AG04449 (cell line): ENCODE data around the gene TRIM7.

Source experiments
- CTCF ChIA-PET: fragments of 350-600 bp; formaldehyde crosslinking; extraction: SDS; loops from one replicate; lab custom pipeline; 2021; ENCODE audit warnings: antibody characterized with exemption; lab: Yijun Ruan, JAX
- POLR2A ChIA-PET: fragments of 400-600, 350-600 bp; formaldehyde crosslinking; extraction: SDS; loops from one replicate; lab custom pipeline; 2020; ENCODE audit warnings: antibody characterized with exemption, inconsistent platforms; lab: Yijun Ruan, JAX
- DNase-seq: peaks from one replicate; pipeline ENCODE4 v3.0.0-alpha.2; 2010; ENCODE audit warnings: low read depth, low spot score
- H3K4me3 ChIP-seq: 2 replicates; pipeline ENCODE4 v1.5.1; 2011; ENCODE audit warnings: low read depth, mild to moderate bottlenecking, control low read depth, low read length
- TF ChIP-seq, protein P1 (sequence below): IDR thresholded peaks from one replicate; pipeline ENCODE4 v1.5.1; 2011; ENCODE audit warnings: mild to moderate bottlenecking, moderate library complexity, low read length, control low read depth, inconsistent platforms; ENCODE audit not compliant: insufficient read depth; ENCODE audit errors: missing control alignments

The TRIM7 gene

DNA sequence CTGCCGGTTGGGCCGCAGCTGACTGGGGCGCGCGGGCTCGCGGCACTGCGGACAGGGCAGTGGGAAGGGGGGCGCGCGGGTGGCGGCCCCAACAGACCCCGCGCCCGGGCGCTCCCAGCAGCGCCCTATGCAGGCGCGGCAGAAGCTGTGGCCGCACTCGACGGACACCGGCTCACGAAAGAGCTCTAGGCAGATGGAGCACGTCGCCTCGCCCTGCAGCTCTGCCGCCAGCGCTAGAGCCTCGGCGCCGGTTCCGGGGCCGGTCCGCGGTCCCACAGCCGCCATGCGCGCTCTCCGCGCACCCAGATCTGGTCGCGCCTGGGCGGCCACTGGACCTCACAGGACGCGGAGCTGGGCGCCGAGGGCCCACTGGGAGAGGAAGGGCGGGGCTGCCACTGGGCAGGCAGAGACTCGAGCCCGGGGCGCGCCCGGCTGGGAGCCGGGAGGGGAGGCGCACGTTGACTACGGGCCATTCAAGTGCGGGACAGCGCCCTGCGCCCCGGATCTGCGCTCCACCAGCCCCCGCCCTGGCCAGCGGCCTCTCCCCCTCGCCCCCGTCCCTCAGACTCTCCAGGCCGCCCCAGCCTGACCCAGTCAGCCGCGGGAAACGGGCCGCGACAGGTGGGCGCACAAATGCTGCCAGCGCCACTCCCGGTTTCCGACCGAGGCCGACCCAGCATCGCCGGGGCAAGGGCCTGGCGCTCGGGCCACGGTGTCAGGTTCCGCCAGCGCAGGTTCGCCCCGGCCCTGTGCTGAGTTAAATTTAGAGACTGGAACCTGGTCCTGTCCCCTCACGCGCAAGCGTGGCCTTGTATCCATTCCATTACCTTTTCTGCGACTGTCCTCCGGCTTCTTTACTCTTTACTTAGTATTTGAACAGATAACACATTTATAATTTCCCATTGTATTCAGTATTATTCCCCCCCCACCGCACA is at the start of gene TRIM7:
Gene TRIM7 (minus strand): TSS at position 371 of the 935 bp plus-strand sequence. CDS start 86 bp downstream, at position 285.
- no peak for DNase-seq
- ChIA-PET CTCF (interaction anchor here (0.8 to 4.4 kb wide), 6 partner anchors 9 to 24 kb away, joined by 3 to 29 read pairs (median 4); no protein-coding TSS in a partner anchor), POLR2A (interaction anchor here (1.0 to 1.5 kb wide), 3 partner anchors 12 to 18 kb away, joined by 4 to 17 read pairs (median 9); partner anchors contain the start of gene TRIM41)
- peak within 1 kb of the TSS; percentile 62 for H3K4me3 ChIP-seq
- TF ChIP-seq, protein P1, sequence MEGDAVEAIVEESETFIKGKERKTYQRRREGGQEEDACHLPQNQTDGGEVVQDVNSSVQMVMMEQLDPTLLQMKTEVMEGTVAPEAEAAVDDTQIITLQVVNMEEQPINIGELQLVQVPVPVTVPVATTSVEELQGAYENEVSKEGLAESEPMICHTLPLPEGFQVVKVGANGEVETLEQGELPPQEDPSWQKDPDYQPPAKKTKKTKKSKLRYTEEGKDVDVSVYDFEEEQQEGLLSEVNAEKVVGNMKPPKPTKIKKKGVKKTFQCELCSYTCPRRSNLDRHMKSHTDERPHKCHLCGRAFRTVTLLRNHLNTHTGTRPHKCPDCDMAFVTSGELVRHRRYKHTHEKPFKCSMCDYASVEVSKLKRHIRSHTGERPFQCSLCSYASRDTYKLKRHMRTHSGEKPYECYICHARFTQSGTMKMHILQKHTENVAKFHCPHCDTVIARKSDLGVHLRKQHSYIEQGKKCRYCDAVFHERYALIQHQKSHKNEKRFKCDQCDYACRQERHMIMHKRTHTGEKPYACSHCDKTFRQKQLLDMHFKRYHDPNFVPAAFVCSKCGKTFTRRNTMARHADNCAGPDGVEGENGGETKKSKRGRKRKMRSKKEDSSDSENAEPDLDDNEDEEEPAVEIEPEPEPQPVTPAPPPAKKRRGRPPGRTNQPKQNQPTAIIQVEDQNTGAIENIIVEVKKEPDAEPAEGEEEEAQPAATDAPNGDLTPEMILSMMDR = no peak

- no peak for DNase-seq
- TF ChIP-seq, protein P1 = no peak
- H3K4me3 ChIP-seq = peak overlapping the region; percentile 92
- POLR2A ChIA-PET = interaction anchor here (1.5 to 3.0 kb wide), 2 partner anchors 9 to 13 kb away, joined by 3 to 13 read pairs; partner anchors contain the start of gene TRIM52
- CTCF ChIA-PET = interaction anchor here (1.2 to 1.6 kb wide), 2 partner anchors 12 to 62 kb away, joined by 3 to 4 read pairs; no protein-coding TSS in a partner anchor
Observed at GRCh38 chr5:181248277-181248676, 43.3 kb upstream of the TRIM7 start.

DNA sequence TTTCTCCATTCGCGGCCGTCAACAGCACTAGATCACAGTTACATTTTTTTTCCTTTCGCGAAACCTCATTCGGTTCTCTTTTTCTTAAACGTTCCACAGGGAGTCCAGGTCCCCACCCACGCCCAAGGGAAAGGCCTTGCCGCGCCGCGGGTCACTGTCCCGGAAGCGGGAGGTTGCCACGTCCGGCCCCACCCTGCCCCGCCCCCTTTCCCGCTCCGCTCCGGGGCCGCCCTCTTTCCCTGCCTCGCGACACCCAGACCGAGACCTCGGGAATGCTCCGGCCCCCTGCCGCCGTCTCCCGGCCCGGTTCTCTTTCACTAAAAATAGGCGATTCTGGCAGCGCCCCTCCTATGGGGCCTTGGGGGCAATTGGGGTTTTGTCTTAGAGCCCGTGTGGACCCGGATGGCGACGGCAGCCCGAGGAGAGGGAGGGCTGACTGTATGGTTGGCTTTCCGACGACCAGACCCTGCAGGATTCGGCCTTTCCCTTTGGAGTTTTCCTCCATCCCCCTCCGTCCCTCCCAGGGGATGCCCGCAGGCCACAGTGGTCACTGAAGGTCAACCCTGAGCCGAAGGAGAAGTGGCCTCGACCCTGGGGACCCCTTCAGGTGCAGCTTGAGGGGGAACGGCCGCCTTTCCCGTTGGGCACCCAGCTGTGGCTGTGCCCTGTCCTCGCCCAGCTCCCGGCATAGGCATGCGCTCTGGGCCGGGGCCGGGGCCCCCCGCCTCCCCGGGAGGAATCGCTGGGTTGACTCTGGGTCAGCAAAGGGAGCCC is 41.5 kb upstream of the TRIM7 start:
- CTCF ChIA-PET = no interaction called here
- no peak for DNase-seq
- peak overlapping the region; percentile 92 for H3K4me3 ChIP-seq
- POLR2A ChIA-PET = interaction anchor here (0.6 to 3.0 kb wide), 3 partner anchors 9 to 24 kb away, joined by 3 to 13 read pairs (median 4); partner anchors contain the start of gene TRIM52
- TF ChIP-seq, protein P1 = no peak

GRCh38 chr5:181245427-181246275 is 40.7 kb upstream of the TRIM7 start:
- ChIA-PET POLR2A (interaction anchor here (0.8 kb wide), 1 partner anchor 22 kb away, joined by 4 read pairs; the partner anchor contains the start of gene TRIM41), CTCF (interaction anchor here (1.0 kb wide), 1 partner anchor 11 kb away, joined by 3 read pairs; no protein-coding TSS in a partner anchor)
- peak overlapping the region; percentile 92 for H3K4me3 ChIP-seq
- TF ChIP-seq, protein P1 = no peak
- no peak for DNase-seq

DNA sequence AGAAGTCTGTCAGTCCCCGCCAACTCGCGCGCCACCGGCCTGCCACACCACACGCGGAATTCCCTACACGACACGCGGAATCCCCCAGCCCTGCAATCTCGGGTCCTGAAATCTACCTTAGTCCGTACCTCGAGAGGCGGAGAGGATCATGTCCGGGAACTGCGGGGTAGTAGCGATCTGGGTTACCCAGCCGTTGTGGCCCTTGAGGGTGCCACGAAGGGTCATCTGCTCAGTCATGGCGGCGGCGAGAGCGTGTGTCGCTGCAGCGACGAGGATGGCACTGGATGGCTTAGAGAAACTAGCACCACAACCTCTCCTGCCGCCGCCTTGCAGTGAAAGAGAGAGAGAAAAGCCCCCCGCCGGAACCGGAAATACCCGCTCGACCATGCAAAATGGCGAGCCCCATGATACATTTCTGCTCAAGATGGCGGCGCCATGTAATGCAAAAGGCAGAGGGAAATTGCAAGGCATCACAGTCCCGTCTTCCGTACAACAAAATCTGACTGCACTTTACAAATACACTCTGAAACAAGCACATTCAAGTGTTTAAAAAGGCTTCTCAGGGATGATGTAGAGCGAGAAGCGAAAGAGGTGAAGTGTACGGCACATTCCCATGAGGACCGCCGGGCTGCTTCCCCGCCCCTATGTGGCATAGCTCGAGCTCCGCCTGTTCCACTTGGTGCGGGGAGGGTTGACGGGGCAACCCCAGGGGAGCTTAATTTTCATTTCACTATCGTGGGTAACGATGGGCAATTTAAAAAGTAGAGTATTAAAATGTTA is 38.8 kb upstream of the TRIM7 start, which contains the start of gene RACK1:
Gene RACK1 (minus strand): TSS at position 343 of the 780 bp plus-strand sequence. CDS start 106 bp downstream, at position 237.
- H3K4me3 ChIP-seq = peak within 1 kb of the TSS; percentile 98
- CTCF ChIA-PET = interaction anchor here (0.9 kb wide), 1 partner anchor 913 kb away, joined by 3 read pairs; no protein-coding TSS in a partner anchor
- peak; percentile 41 for DNase-seq
- TF ChIP-seq, protein P1 = no peak
- POLR2A ChIA-PET = interaction anchor here (0.8 to 2.4 kb wide), 8 partner anchors 8 to 52 kb away, joined by 3 to 15 read pairs (median 6); partner anchors contain the start of genes TRIM41 and TRIM52
